Thoracic aorta (tissue), 2 donors: ENCODE results near the gene S100A16. TPM values are rescaled to one million over a fixed set of nuclear protein-coding genes. Genes with fewer than 3 reads are reported as not detected.
A peak's percentile ranks its signal among the peaks of the same experiment; 100 is the strongest.

ENCODE experiments used
- ATAC-seq: fragments of 150-250 bp; one replicate; pipeline ENCODE4 v1.8.0; 2017; ENCODE audit warnings: low read depth; ENCODE audit not compliant: insufficient number of reproducible peaks, low FRiP score
- DNase-seq: peaks from one replicate; pipeline ENCODE4 v3.0.0-alpha.2; 2020; ENCODE audit warnings: low spot score
- H3K27ac ChIP-seq, 2 donors: fragments of 200-600 bp; sonication (generic); 1 replicate in 1 of 2; 2 replicates in 1 of 2; pipeline ENCODE4 v1.5.1; 2016; ENCODE audit warnings: mild to moderate bottlenecking in 2 of 2, moderate library complexity in 2 of 2
- H3K27me3 ChIP-seq: fragments of 200-600 bp; sonication (generic); replicated peaks from 2 replicates; pipeline ENCODE4 v1.6.0; 2016; ENCODE audit warnings: mild to moderate bottlenecking; ENCODE audit not compliant: insufficient read depth
- H3K36me3 ChIP-seq: fragments of 200-600 bp; sonication (generic); one replicate; pipeline ENCODE4 v1.5.1; 2016
- H3K4me1 ChIP-seq, 2 donors: fragments of 200-600 bp; sonication (generic); 1 replicate in 1 of 2; 2 replicates in 1 of 2; pipeline versions ENCODE4 v1.5.1 to v1.6.0; 2016; ENCODE audit warnings: low read depth in 2 of 2, mild to moderate bottlenecking in 1 of 2; ENCODE audit not compliant: control insufficient read depth in 1 of 2
- H3K4me3 ChIP-seq: fragments of 200-600 bp; sonication (generic); 2 replicates; pipeline ENCODE4 v1.5.1; 2016; ENCODE audit warnings: mild to moderate bottlenecking
- H3K9me3 ChIP-seq: fragments of 200-600 bp; sonication (generic); 2 replicates; pipeline ENCODE4 v1.5.1; 2016
- total RNA-seq, 2 donors: library from RNA; depleted of rRNA; stranded (reverse); fragments of >200 nt; gene quantifications; one replicate each; pipeline versions ENCODE4 v1.1.0 to v1.2.3, GENCODE V29; 2016
- TF ChIP-seq, protein P1 (sequence below): fragments of 200-600 bp; sonication (generic); IDR thresholded peaks from one replicate; pipeline ENCODE4 v1.5.1; 2019; ENCODE audit warnings: antibody characterized with exemption

The S100A16 gene
- total RNA-seq, 2 donors from 2014 or later, result 81.1 to 82.3 TPM

DNA sequence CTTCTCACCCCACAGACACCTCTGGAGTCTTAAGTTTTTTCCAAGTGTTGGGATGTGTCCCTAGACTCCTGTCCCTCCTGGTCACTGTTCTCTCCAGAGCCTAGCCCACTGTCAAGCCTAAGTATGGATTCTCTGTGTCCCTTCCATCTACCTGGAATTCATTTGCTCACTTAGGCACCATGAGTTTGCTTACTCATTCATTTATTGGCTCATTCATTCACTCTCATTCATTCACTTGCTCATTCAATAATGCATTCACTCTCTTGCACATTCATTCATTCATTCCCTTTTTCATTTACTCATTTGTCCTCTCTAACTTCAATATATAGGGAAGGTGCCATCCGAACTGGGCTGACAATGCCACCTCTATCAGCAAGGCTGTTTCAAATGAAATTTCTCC, 1.6 kb downstream of the S100A16 start:
- ATAC-seq (no peak), DNase-seq (no peak)
- TF ChIP-seq, protein P1, sequence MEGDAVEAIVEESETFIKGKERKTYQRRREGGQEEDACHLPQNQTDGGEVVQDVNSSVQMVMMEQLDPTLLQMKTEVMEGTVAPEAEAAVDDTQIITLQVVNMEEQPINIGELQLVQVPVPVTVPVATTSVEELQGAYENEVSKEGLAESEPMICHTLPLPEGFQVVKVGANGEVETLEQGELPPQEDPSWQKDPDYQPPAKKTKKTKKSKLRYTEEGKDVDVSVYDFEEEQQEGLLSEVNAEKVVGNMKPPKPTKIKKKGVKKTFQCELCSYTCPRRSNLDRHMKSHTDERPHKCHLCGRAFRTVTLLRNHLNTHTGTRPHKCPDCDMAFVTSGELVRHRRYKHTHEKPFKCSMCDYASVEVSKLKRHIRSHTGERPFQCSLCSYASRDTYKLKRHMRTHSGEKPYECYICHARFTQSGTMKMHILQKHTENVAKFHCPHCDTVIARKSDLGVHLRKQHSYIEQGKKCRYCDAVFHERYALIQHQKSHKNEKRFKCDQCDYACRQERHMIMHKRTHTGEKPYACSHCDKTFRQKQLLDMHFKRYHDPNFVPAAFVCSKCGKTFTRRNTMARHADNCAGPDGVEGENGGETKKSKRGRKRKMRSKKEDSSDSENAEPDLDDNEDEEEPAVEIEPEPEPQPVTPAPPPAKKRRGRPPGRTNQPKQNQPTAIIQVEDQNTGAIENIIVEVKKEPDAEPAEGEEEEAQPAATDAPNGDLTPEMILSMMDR, result no peak
- Histone ChIP-seq H3K27me3 (no peaks in the 10 kb centered on the region), H3K27ac (peak overlapping the region in 1 of 2 donors; percentile 96), H3K4me3 (peak overlapping the region; percentile 87), H3K4me1 (peaks cover 20 to 51% of the 10 kb centered on the region in 2 donors), H3K9me3 (no peaks in the 10 kb centered on the region), H3K36me3 (peaks cover 14% of the 10 kb centered on the region)

- Histone ChIP-seq H3K27ac (peak overlapping the region in 1 of 2 donors; percentile 96), H3K36me3 (peaks cover 15% of the 10 kb centered on the region), H3K4me3 (peak overlapping the region; percentile 23), H3K9me3 (no peaks in the 10 kb centered on the region), H3K4me1 (peaks cover 20 to 51% of the 10 kb centered on the region in 2 donors), H3K27me3 (no peaks in the 10 kb centered on the region)
- DNase-seq, result no peak
- TF ChIP-seq, protein P1, result no peak
- no peak for ATAC-seq
Observed at GRCh38 chr1:153610811-153611301, 2.1 kb downstream of the S100A16 start.

GRCh38 chr1:153610334-153610733, 2.6 kb downstream of the S100A16 start:
- H3K4me3 ChIP-seq, result peak overlapping the region; percentile 23
- H3K9me3 ChIP-seq, result no peaks in the 10 kb centered on the region
- ATAC-seq (no peak), DNase-seq (no peak)
- H3K27ac ChIP-seq, result peak overlapping the region in 1 of 2 donors; percentile 91
- TF ChIP-seq, protein P1, result no peak
- peaks cover 20 to 51% of the 10 kb centered on the region in 2 donors for H3K4me1 ChIP-seq
- peaks cover 18% of the 10 kb centered on the region for H3K36me3 ChIP-seq
- no peaks in the 10 kb centered on the region for H3K27me3 ChIP-seq

DNA sequence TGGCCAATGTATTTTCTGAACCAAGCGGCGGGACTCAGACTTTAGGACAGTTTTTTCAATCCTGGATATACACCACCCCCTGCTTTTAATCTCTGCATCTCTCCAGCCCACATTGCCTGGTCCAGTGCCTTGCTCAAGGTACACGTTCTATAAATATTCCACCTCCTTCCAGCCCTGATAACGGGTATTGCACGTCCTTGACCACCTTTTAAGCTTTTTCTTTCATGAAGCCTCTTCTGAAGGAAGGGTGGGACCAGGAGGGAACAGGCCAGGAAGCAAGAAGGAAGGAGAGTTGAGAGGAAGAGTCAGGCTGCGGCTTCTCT, 3.4 kb downstream of the S100A16 start:
- peak overlapping the region; percentile 62 for H3K4me3 ChIP-seq
- H3K27ac ChIP-seq, result peak overlapping the region; percentile 89 to 91
- H3K36me3 ChIP-seq, result peaks cover 18% of the 10 kb centered on the region
- DNase-seq, result no peak
- no peaks in the 10 kb centered on the region for H3K9me3 ChIP-seq
- H3K4me1 ChIP-seq, result peaks cover 20 to 51% of the 10 kb centered on the region in 2 donors
- TF ChIP-seq, protein P1, result no peak
- H3K27me3 ChIP-seq, result no peaks in the 10 kb centered on the region
- ATAC-seq, result no peak

DNA sequence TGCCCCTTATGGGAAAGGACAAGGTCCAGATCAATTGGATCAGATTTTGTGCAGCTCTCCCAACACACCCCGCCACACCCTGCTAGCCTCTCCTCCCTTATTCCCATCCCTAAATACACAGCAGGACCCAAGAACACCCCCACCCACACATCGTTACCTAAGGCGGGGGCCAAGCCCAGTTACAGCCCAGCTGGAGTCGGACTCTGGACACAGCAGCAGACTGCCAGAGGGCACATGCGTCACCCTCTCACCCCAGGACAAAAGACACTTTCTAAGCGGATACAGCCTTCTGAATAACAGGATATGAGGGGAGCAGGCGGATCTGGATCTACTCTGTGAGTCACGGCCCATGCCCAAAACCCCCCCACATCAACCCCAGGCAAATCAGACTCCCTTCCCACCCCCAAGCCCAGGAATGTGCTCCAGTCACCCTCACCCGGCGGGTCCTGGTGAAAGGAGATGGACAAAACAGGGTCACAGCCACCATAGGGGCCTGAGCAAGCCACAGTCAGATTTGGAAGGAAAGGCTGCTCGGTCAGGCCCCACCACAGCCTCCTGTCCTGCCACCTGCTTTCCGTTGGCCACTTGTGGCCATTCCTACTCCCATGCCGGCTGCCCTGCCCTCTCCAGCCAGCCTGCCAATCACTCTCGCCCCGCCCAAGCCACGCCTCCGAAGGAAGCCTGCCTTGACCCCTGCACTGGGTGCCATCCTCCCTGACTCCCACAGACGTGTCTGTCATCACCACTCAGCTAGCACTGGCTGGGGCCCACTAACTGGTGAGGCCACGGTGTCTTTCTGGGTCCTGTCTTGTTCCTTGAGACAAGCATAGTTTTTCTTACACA, 4.0 kb downstream of the S100A16 start:
- Histone ChIP-seq H3K4me3 (peak overlapping the region; percentile 62), H3K9me3 (no peaks in the 10 kb centered on the region), H3K36me3 (peaks cover 18% of the 10 kb centered on the region), H3K4me1 (peaks cover 20 to 51% of the 10 kb centered on the region in 2 donors), H3K27ac (peak overlapping the region; percentile 89 to 91), H3K27me3 (no peaks in the 10 kb centered on the region)
- ATAC-seq (peak; percentile 76), DNase-seq (peak; percentile 63)
- TF ChIP-seq, protein P1, result no peak
